DMS53 treated with DMSO at 0.1 percent for 48 hours (cell line): ENCODE measurements around the gene EIF4ENIF1.
"Not testable (repeated sequence)": the region's sequence is repeated elsewhere in the genome, so short reads cannot be mapped to it uniquely, and the experiment has no call there.

Source experiments
- DNase-seq: peaks from one replicate; lab custom pipeline; 2025; ENCODE audit not compliant: unreplicated experiment; lab: John Stamatoyannopoulos, UW

Gene EIF4ENIF1

DNA sequence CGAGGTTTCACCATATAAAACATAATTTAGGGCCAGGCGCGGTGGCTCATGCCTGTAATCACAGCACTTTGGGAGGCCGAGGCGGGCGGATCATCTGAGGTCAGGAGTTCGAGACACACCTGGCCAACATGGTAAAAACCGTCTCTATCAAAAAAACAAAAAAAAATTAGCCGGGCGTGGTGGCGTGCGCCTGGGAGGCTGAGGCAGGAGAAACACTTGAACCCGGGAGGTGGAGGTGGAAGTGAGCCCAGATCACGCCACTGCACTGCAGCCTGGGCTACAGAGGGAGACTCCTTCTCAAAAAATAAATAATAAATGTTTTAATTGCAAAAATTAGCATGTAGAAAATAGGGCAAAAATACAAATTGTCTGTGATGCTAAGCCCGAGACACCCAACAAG lies 5.7 kb upstream of the EIF4ENIF1 start:
- no peak for DNase-seq

DNA sequence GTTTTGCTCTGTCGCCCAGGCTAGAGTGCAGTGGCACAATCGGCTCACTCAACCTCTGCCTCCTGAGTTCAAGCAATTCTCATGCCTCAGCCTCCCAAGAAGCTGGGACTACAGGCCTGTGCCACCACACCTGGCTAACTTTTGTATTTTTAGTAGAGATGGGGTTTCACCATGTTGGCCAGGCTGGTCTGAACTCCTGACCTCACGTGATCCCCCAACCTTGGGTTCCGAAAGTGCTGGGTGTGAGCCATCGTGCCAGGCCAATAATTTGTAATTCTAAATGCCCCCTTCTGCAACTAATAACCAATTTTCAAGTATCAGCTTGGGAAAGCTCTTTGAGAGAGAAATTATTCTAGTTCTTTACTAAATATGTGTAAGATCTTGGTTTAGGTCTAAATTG lies 3.7 kb upstream of the EIF4ENIF1 start:
- not testable (repeated sequence) for DNase-seq

DNA sequence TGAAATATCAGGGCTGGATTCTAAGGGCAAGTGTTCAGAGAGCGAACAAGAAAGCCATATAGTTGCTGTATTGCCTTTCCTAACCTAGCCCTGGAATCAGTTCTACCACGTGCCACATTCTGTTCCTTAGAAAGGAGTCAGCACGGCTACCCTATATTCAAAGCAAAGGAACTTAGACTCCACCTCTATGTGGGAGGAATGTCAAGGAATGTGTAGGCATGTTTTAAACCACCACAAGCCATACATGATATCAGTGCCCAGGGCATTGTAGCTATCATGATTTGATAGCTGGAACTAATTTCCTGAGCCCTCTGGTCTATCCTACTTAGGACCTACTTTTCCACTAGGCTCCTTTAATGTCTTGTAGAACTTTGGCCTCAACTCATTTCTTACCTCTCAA lies 2.5 kb upstream of the EIF4ENIF1 start:
- DNase-seq, result no peak

DNA sequence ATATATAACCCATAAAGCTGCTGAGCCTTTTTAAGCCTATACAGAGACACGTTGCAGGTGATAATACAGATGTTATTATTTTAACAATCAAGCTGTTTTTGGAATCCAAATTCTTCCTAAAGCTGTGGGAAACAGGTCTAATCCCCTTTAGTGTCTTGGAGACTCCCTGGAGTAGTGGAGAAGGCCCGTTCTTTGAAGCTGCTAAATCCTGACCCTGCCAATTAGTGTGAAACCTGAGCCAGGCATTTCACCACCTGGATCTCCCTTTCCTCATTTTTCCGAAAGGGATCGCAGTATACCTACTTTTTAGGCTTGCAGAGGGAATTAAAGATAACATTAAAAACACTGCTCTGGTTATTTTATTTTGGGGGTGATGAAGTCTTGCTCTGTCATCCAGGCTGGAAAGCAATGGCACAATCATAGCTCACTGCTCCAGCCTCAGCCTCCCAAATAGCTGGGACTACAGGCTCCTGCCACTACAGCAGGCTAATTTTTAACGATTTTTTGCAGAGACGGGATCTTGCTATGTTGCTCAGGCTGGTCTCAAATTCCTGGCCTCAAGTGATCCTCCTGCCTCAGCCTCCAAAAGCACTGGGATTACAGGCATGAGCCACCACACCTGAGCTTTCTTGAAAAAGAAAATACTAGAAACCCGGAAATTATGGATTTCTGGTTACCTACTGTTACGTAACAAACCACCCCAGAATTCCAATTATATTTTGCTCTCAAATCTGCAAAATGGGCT lies 1.7 kb upstream of the EIF4ENIF1 start:
- DNase-seq, result no peak

DNA sequence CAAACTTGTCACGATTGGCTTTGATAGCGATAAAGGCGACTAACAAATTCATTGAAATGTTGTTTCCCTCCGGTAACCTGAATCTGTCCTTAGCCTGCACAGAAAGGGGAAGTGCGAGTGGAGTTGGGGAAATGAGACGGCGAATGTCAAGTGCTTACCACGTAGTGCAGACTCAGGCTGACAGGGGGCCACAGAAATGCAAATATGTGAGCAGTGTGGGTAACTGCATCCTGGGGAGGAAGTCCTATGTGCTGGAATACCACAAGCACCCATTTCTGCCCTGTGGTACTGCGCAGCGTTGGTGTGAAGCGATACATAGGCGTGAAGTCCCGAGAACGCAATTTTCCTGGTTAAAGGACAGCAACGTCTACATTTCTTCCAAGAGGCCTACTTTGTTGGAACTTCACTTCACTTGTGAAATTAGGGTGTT lies 869 bp upstream of the EIF4ENIF1 start:
- DNase-seq, result no peak

DNA sequence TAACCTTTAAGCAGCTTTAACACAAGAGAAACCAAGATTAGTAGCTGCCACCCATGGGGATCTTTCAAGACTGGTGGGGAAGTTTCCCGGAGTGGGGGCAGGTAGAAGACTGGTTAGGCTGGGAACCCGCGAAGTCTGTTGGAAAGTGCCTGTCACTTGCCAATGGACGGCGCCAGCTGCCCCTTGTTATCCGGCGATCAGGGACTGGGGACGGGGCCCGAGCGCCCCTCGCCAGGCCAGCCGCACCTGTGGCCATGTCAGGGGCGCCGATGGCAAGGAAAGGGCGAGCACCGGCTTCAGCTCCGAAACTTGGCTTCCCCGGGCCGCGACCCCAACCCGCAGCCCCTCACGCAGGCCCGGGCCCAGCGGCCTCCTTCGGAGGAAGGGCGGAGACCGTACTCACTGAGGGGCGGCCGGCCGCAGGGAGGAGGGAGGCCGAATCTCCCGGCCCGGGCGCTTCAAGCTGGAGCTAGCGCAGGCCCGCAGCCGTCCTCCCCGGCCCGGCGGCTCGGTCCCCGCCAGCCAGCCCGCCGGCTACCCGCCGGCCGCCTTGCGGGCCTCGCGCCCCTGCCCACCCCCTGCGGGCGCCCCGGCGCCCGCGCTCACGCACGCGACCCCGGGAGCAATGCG lies 539 bp downstream of the EIF4ENIF1 start:
- DNase-seq, result no peak

DNA sequence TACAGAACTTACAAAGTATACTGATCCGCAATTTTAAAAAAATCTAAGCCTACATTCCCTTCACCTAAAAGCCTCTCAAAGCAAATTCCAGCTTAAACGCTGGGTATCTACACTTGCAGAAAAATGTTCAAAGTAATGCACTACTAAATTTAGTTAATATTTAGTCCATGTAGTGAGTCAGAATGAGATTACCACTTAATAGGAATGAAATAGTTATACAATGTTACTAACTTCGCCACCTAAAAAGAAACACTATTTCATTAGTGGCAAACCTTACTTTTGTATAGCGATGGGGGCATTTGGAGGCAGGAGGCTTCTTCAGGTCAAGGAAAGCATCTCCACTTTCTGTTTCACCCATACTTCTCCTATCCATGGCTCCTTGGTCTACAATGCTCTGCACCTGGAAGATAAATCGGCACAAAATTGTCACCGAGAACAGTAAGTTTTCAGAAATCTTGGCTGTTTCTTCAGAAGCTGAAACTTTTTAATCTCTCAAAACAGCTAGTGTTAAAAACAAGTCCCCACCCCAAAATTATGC lies 1.2 kb downstream of the EIF4ENIF1 start:
- DNase-seq, result no peak

DNA sequence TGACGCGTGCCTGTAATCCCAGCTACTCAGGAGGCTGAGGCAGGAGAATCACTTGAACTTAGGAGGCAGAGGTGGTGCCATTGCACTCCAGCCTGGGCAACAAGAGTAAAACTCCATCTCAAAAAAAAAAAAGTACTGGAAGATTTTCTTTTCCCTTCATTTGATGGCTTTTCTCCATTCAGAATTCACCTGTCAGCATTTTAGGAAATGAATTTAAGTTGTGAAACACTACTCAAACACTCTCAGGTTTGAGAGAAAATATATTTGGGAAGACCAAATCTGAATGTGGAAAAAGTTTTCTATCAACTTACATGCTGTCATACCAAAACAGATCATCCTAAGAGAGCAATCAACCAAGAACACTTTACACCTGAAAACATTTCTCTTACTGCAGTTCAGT lies 2.7 kb downstream of the EIF4ENIF1 start:
- DNase-seq, result no peak

DNA sequence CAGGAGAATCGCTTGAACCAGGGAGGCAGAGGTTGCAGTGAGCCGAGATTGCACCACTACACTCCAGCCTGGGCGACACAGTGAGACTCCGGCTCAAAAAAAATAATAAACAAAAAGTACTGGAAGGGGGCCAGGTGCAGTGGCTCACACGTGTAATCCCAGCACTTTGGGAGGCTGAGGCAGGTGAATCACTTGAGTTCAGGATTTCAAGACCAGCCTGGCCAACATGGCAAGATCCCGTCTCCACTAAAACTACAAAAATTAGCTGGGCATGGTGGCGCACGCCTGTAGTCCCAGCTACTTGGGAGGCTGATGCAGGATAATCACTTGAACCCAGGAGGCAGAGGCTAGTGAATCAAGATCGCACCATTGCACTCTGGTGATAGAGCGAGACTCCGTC lies 3.3 kb downstream of the EIF4ENIF1 start:
- DNase-seq, result not testable (repeated sequence)

DNA sequence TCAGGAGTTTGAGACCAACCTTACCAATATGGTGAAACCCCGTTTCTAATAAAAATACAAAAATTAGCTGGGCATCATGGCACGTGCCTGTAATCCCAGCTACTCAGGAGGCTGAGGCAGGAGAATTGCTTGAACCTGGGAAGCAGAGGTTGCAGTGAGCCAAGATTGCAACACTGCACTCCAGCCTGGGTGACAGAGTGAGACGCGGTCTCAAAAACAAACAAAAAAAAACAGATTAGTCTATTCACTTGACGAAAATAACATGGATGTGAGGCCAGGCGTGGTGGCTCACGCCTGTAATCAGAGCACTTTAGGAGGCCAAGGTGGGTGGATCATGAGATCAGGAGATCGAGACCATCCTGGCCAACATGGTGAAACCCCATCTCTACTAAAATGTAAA lies 7.2 kb downstream of the EIF4ENIF1 start:
- DNase-seq, result not testable (repeated sequence)

DNA sequence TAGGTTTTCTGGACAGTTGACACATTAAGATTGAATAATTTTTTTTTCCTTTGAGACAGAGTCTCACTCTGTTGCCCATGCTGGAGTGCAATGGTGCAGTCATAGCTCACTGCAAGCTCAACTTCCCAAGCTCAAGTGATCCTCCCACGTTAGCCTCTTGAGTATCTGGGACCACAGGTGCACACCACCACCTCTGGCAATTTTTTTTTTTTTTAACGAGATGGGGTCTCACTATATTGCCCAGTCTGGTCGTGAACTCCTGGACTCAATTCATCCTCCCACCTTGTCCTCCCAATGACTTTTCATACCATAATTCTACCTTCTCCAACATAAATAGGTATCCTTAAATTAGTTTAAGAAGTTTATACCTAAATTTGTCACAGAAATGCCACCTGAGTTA lies 8.5 kb downstream of the EIF4ENIF1 start:
- no peak for DNase-seq

DNA sequence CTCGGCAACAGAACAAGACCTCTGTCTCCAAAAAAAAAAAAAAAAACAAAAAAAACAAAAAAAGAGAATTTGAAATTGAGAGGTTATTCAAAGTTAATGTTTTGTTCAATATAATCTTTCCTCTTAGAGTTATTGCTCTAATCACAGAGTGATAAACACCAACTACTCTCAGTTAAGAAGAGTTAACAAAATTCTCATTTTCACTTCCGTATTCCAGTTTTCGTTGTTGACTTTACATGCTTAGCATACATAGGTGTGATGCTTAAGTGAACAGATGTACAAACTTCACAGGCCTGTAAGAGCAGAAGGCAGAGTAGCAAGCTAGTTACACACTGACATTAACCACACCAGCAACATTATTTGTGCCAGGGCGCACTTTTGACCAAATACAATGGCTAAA lies 12.3 kb downstream of the EIF4ENIF1 start:
- DNase-seq, result no peak

DNA sequence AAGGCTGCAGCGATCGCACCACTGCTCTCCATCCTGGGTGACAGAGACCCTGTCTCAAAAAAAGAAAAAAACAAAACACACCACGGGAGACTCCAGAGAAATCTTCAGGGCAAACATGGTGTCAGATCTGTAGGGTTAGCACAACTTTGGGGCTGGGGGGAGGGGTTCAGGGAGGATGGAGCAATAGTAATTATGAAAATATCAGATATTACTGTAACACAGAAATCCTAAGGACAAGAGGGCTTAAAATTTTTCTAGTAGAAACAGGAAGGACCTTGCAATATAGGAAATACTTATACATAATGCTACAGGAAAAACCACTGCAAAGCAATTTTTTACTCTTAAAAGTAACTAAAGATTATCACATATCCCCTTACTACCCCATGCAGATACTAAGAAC lies 13.8 kb downstream of the EIF4ENIF1 start:
- DNase-seq, result no peak

DNA sequence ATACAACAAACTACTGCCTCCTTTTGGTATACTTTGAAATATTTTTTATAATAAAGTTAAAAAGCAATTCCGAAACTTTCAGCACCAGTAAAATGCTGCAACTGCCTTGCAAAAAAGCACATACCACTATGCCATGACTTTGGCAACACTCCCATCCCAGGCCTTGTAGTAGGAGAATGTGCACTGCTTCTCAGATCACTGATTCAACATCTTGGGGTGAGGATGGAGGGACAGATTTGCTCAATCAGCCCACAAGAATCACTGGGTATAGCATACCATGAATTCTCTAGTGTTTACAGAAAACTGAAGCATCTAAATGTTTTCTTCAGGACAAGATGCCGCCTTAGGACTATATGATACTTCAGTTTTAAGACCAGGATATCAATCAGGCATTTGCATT lies 14.9 kb downstream of the EIF4ENIF1 start:
- no peak for DNase-seq

DNA sequence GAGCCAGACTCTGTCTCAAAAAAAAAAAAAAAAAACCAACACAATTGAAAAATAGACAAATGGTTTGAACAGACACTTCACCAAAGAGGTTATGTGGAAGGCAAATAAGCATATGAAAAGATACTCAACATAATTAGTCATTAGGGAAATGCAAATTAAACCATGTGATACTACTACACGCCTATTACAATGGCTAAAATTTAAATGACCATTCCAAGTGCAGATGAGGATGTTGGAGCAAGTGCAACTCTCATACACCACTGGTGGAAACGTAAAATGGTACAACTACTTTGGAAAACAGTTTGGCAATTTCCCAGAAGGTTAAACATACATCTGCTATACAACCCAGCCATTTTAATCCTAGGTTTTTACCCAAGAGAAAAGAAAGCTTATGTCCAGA lies 24.3 kb downstream of the EIF4ENIF1 start:
- no peak for DNase-seq

DNA sequence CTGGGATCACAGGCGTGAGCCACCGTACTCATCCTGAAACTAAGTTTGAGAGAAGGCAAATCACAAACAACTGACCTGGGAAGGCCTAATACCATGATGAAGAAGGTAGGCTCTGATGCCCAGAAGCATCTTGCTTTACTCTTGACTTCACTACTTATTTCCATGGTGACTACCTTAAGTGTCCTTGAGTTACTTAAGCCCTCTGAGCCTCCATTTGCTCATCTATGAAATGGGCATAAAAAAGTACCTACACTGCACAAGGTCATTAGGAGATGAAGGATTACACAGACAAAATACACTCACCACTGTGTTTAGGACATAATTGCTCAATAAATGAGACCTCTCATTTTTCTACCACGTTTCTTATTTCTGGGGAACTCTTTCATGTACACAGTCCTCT lies 27.9 kb downstream of the EIF4ENIF1 start:
- no peak for DNase-seq

DNA sequence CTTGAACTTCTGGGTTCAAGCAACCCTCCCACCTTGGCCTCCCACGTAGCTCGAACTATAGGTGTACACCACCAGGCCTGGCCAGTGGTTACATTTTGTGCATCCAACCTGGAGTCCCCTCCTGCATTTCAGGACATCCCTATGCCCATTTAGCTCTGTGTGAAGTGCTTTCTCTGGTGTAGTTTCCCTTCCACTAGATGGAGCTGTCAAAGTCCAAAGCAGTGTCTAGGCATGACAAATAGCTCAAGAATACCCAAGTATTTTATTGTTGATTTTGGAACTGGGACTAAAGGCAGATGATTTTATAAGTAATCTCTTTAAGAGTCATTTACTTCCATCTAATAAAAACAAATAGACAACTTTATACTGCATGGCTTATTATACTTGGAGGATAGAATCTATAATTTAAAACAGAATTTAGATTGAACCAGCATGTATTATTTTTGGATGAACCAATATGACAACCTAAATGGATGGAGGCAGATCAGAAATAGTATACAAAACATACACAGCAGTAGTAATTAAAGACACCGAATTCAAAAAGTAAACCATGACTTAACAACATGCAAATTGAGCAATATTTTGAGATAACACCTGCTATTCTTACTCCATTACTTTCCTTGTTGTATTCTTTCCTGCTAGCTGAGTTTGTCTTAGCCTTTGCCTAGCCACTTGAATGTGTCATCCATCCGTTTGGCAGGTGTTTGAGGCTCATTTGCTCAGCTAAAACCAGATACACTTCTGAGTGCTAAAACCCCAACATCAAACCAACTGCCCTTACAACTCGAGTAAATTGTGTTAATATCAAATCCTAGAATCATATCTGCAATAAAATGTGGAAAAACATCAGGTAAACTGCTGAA lies 37.7 kb downstream of the EIF4ENIF1 start:
- DNase-seq, result no peak

DNA sequence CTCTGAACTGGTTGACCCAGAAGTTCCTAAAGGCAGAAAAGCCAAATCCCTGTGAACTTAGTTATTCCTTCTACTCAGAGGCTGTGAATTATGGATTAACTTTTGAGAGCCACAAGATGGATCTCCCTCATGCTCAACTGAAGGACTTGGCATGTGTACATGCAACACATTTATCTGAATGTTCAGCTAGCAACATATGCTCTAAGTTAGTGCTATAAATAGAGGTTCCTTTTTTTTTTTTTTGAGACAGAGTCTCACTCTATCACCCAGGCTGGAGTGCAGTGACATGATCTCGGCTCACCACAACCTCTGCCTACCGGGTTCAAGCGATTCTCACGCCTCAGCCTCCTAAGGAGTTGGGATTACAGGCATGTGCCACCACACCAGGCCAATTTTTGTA lies 40.1 kb downstream of the EIF4ENIF1 start:
- no peak for DNase-seq

DNA sequence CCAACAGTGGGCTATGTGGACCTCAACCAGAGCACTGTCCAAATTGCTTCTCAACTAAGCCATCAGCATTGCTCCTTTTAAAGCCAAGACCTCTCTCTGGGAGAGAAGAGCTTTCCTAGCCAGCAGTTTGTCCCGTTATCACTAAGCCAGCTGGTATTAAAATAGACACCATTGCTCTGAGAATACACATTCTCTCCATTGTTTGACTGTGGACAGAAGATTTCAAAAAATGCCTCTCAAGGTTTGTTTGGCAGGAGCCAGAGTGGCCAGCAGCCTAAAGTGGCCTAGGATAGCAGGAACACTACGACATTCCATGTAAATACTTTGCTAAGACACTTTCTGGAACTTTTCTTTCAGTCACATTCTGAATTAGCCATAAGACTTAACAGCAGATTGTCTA lies 41.3 kb downstream of the EIF4ENIF1 start:
- no peak for DNase-seq

DNA sequence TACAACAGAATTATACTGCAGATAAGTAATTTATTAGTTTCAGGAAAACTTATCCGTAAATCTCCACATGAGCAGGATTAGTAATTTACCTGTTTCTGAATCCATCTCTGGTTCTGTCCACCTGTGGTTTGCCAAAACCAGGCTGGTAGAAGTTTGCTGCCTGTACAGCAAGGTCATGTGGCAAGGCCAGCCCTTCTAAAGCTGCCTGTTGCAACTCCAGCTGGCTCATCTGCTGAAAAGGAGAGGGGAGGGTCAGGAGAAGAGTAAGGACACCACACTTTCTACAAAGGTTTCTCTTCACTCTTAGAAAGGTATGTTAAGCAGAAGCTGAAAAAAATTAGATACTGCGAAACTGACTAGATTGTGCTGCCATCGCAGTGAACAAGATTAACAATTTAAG lies 42.3 kb downstream of the EIF4ENIF1 start:
- DNase-seq, result no peak

DNA sequence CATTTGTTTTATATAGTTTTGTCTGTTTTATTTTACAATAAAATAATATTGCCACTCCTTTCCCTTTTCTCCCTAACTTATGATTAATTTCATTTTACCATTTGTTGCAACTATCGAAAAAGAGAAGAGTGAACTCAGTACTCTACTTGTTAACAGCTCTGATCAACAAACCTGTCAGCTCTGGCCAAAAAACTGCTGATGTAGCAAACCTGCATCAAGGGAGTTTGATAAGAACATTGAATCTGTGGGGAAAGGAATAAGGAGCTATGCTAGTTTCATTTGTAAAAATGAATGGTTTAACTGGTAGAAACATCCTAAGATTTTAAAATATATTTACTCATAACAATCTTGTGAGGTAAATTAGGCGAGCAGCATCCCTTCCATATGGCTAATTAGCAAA lies 42.9 kb downstream of the EIF4ENIF1 start:
- no peak for DNase-seq

DNA sequence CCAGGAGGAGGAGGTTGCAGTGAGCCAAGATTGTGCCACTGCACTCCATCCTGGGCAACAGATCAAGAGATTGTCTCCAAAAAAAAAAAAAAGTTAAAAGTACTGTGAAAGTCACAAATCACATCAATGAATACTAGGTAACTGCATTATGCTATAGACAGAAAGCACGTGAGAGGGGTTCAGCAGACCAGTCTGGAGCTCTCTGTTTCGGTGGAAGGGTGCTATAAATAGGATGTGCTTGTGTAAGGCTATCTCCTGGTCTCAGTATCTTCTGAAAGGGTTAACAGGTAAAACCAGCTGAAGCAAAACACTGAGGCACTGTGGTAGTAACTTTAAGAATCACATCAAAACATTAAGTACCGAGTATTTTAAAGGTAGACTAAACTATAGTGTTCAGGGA lies 43.4 kb downstream of the EIF4ENIF1 start:
- no peak for DNase-seq
